ENCODE results near the gene AAK1.

- TF ChIP-seq, protein P1, sequence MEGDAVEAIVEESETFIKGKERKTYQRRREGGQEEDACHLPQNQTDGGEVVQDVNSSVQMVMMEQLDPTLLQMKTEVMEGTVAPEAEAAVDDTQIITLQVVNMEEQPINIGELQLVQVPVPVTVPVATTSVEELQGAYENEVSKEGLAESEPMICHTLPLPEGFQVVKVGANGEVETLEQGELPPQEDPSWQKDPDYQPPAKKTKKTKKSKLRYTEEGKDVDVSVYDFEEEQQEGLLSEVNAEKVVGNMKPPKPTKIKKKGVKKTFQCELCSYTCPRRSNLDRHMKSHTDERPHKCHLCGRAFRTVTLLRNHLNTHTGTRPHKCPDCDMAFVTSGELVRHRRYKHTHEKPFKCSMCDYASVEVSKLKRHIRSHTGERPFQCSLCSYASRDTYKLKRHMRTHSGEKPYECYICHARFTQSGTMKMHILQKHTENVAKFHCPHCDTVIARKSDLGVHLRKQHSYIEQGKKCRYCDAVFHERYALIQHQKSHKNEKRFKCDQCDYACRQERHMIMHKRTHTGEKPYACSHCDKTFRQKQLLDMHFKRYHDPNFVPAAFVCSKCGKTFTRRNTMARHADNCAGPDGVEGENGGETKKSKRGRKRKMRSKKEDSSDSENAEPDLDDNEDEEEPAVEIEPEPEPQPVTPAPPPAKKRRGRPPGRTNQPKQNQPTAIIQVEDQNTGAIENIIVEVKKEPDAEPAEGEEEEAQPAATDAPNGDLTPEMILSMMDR (IDR thresholded peaks at IDR 0.05) = no peak
- TF ChIP-seq POLR2A (IDR thresholded peaks at IDR 0.05) = no peak
Measured at GRCh38 chr2:69615078-69615625, 28.4 kb downstream of the AAK1 start.

All from esophagus squamous epithelium (tissue), 4 donors.